ENCODE results near the gene OR7D2.

GRCh38 chr19:9146882-9147281 lies 31.9 kb upstream of the OR7D2 start:
- TF ChIP-seq, protein P1, sequence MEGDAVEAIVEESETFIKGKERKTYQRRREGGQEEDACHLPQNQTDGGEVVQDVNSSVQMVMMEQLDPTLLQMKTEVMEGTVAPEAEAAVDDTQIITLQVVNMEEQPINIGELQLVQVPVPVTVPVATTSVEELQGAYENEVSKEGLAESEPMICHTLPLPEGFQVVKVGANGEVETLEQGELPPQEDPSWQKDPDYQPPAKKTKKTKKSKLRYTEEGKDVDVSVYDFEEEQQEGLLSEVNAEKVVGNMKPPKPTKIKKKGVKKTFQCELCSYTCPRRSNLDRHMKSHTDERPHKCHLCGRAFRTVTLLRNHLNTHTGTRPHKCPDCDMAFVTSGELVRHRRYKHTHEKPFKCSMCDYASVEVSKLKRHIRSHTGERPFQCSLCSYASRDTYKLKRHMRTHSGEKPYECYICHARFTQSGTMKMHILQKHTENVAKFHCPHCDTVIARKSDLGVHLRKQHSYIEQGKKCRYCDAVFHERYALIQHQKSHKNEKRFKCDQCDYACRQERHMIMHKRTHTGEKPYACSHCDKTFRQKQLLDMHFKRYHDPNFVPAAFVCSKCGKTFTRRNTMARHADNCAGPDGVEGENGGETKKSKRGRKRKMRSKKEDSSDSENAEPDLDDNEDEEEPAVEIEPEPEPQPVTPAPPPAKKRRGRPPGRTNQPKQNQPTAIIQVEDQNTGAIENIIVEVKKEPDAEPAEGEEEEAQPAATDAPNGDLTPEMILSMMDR (IDR thresholded peaks at IDR 0.05; ENCODE audit: low read depth, low read length, poor library complexity, severe bottlenecking) = no peak
- TF ChIP-seq EZH2phosphoT487 (IDR thresholded peaks at IDR 0.05; ENCODE audit: borderline replicate concordance, low read length) = no peak
